ENCODE measurements around the gene TMOD1.

TMOD1 gene

GRCh38 chr9:97548819-97549540 is 47.5 kb downstream of the TMOD1 start:
- no peak for DNase-seq

- no peak for DNase-seq
These were observed 48.9 kb downstream of the TMOD1 start for GRCh38 chr9:97550386-97550785.

DNA sequence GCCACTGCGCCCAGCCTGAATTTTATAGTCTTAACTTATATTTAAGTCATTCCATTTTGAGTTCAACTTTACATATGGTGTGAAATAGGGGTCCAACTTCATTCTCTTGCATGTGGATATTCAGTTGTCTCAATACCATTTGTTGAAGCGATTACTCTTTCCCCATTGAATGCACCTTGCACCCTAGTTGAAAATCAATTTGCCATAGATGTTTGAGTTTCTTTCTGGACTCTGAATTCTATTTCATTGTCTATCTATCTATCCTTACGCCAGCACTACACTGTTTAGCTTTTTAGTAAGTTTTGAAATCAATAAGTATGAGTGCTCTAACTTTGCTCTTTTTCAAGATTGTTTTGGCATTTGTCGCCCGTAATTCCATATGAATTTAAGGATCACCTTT is 49.8 kb downstream of the TMOD1 start:
- DNase-seq: no peak

DNA sequence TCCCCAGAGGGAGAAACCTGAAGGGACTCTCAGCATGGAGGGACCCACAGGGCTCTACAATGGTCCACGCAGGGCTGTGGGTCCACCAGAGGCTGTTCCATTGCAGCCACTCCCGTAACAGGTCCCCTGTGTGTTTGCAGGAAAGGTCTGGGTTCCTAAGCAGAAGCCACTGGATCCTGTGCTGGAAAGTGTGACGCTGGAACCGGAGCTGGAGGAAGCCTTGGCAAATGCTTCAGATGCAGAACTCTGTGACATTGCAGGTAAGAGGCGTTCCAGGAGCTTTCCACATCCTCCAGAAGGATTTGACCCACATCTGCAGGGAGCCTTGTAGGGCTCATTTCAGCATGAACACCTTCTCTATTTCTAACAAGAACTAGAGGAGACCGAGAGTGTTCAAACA is 51.7 kb downstream of the TMOD1 start:
- DNase-seq: no peak

DNA sequence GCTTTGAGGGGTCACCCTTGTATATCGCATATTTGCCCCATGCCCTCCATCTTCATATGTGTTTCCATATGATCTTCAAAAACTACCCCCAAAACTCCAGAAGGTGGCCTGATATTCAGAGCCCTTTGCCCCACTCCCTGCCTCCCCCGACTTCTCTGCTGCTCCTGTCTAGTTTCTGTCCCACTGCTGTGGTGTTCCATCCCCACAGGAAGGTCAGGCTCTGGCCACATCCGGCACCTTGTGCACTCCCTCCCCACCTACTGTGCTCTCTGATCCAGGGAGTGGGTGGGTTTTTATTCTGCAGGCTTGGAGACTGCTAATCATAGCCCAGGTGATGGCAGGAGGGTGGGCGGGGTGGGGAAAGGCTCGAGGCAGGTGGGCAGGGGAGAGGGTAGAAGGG is 52.4 kb downstream of the TMOD1 start:
- no peak for DNase-seq

- no peak for DNase-seq
These were observed 53.2 kb downstream of the TMOD1 start for GRCh38 chr9:97554566-97555075.

DNA sequence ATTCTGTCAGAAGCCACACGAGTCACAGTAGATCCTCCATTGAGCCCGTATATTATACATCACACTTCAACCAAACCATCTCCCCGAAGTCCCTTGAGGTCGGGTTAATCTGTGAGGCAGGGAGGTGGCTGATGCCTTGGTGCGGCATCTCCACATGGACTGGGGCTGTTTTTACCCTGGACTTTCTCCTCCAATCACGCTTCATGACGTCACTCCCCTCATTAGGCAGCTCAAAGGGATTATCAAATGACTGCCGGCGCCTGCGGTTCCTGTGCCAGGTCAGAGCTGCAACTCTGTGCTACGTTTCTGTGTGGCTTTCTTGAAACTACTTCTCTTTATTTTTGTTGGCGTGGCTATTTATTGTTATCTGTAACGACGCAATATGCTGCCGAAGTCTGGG is 53.7 kb downstream of the TMOD1 start:
- DNase-seq: no peak

GRCh38 chr9:97556036-97556720 is 54.7 kb downstream of the TMOD1 start:
- DNase-seq: no peak

GRCh38 chr9:97556721-97557605 is 55.5 kb downstream of the TMOD1 start:
- DNase-seq: no peak

GRCh38 chr9:97557606-97558095 is 56.2 kb downstream of the TMOD1 start:
- DNase-seq: no peak

DNA sequence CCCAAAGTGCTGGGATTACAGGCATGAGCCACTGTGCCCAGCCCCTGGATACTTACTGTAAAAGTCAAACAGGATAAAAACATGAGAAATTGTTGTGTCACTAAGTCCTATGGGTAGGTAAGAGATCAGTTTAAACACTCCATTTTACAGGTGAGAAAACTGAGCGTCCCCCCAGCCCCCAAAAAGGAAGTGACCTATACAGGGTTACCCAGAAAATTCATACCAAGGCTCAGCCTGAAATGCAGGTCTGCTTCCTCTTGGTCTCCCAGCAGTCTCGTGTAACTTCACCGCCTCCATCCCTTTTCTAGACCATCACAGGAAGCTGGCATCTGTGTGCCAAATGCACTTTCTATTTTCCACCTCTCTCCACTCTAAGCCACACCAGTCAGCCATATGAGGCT is 57.2 kb downstream of the TMOD1 start:
- no peak for DNase-seq

GRCh38 chr9:97559111-97559514 is 57.6 kb downstream of the TMOD1 start:
- DNase-seq: no peak

GRCh38 chr9:97560154-97560553 is 58.7 kb downstream of the TMOD1 start:
- no peak for DNase-seq

GRCh38 chr9:97560851-97561250 is 59.4 kb downstream of the TMOD1 start:
- no peak for DNase-seq

DNA sequence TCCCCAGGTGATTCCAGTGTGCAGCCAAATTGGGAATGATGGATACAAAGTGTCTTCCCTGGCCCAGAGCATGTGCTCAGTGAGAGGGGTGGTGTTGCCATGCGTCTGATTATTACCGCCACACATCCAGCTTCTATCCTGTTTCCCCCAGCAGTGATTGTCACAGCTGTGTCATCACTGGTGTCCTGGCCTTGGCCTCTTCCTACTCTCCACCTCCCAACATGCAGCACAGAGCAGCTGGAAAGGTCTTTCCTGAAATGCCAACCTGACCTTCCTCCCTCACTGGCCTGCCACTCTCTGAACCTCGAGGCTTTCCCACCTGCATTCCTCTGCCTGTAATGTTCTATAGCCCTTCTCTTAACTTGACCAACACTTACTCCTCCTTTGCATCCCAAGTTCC is 60.0 kb downstream of the TMOD1 start:
- no peak for DNase-seq

GRCh38 chr9:97562542-97562941 is 61.1 kb downstream of the TMOD1 start:
- DNase-seq: no peak

- DNase-seq: no peak
These were observed 62.1 kb downstream of the TMOD1 start for GRCh38 chr9:97563458-97564135.

DNA sequence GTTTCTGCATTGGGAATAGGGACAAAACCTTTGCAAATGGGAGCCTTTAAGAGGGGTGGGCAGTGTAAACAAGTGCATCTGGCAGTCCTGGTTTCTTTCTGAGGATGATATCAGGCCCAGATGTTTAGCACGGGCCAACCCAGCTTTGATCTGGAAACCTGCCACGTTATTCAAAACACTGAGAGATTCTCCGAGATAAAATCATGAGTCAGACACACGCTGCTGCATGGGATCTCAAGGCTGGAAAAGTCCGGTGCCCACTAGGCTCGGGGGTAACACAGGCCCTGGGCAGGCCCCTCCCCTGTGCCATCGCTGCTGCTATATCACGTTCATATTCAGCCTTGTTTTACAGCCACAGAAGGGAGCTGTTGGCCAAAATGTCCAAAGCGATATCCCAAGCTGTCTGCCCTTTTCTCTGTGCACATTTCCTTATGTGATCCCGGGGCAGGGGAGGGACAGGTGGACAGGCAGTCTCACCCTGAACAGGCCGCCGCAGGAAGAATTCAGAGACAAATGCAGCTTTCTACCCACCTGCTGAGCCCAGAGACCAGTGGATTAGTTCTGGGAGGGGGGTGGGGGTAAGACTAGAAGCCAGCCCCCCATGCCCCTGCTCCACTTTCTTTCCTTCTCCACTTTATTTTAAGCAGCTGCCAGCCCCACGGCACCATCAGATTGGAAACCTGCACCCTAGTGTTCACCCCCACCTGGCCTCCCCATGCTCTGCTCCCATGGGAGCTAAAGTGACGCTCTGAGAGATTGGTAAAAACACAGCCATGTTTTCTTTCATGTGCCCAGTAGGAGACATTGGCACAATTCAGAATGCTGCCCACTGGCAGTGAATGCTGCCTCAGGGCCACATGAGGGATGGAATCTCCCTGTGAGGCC is 63.1 kb downstream of the TMOD1 start:
- peak; percentile 31 for DNase-seq

DNA sequence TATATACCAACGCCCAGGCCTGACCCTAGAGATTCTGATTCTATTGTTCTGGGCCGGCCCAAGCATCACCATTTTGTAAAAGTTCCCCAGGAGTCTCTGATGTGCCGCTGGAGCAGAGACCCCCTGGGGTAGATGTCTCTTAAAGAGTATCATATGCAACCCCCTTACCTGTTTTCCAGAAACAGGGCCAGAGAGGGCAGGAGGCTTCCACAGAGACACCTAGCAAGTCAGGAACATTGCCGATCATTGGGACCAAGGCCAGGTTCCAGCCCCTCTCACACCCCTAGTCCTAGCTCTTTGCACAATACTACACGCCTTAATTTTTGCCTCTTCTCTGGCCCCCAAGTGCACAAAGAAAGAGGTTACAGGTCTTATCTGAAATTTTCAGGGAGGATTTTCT is 63.8 kb downstream of the TMOD1 start:
- no peak for DNase-seq

GRCh38 chr9:97567182-97567893 is 65.9 kb downstream of the TMOD1 start:
- DNase-seq: no peak

DNA sequence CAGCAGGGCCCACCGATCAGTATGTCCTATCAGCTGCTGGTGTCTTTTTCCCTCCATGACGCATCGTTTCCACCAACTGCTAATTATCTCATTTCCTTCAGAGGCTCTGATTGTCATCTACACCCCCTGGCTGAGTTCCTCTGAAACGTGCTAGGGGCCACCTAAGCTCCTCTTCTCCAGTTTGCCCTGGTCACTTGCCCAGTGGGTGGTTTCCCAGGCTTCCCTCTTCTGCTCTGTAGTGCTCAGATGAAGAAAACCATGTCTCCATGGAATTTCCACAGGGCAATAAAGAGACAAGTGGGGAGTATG is 66.4 kb downstream of the TMOD1 start:
- DNase-seq: no peak
